Measurements from ENCODE around the gene SETSIP. TPM values are rescaled to one million over a fixed set of nuclear protein-coding genes. Genes with fewer than 3 reads are reported as not detected.

The SETSIP gene
- total and polyA plus RNA-seq, 2 donors (not counting 1 experiment from before 2014, with no cell fraction given) = 0.12 to 0.17 TPM

GRCh38 chr1:92117526-92117925 lies 42.3 kb upstream of the SETSIP start:
- Histone ChIP-seq H2AFZ (ENCODE audit: low read length) (no peak overlapping the region), H3K4me2 (ENCODE audit: extremely low read depth, insufficient read depth, low read length) (no peak overlapping the region), H3K9ac (ENCODE audit: insufficient read depth, low read length) (no peak overlapping the region), H3K4me3 (replicated peaks in 1 of 4; ENCODE audit: control extremely low read depth in 1 of 4, insufficient read depth in 1 of 4, low read depth in 3 of 4, low read length in 4 of 4) (no peak overlapping the region), H3K4me1 (ENCODE audit: control insufficient read depth, extremely low read depth, insufficient read depth, low read length) (no peaks in the 10 kb centered on the region), H4K20me1 (ENCODE audit: control insufficient read depth, extremely low read depth, insufficient read depth, low read length) (no peaks in the 10 kb centered on the region), H3K79me2 (ENCODE audit: control insufficient read depth, insufficient read depth, low read length) (no peaks in the 10 kb centered on the region), H3K27me3 (ENCODE audit: control insufficient read depth, insufficient read depth, low read length) (no peaks in the 10 kb centered on the region), H3K9me3 (ENCODE audit: control insufficient read depth, insufficient read depth, low read depth, low read length) (no peaks in the 10 kb centered on the region), H3K27ac (ENCODE audit: insufficient read depth, low read length) (no peak overlapping the region), H3K36me3 (ENCODE audit: control insufficient read depth, insufficient read depth, low read length) (no peaks in the 10 kb centered on the region)
- no peak for TF ChIP-seq CTCF (conservative IDR thresholded peaks at IDR 0.05 in 1 of 2, IDR thresholded peaks at IDR 0.05 in 1 of 2; ENCODE audit: low read depth in 1 of 2, low read length in 2 of 2)
- TF ChIP-seq EZH2 (IDR thresholded peaks at IDR 0.05; ENCODE audit: low read length, missing control alignments) = no peak
- no peak for DNase-seq (ENCODE audit: low read depth in 2 of 2)

DNA sequence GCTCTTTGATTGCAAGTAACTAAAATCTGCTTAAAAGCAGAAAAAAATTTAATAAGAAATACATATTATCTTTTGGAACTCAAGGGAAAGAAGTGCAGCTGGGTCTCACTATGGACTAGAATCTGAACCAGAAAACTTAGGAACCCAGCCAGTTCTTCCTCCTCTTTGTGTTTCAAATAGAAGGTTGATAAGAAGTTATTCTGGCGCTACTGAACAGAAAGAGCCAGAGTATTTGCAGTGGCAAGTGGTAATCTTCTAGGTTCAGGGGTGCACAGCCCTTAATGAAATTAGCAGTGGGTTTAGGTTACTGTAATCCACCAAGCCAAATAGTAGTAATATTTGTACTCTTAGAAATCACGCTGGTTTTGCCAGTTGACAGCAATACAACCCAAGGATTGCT lies 33.4 kb upstream of the SETSIP start:
- Histone ChIP-seq H4K20me1 (ENCODE audit: control insufficient read depth, extremely low read depth, insufficient read depth, low read length) (no peaks in the 10 kb centered on the region), H3K79me2 (ENCODE audit: control insufficient read depth, insufficient read depth, low read length) (no peaks in the 10 kb centered on the region), H2AFZ (ENCODE audit: low read length) (no peak overlapping the region), H3K9me3 (ENCODE audit: control insufficient read depth, insufficient read depth, low read depth, low read length) (no peaks in the 10 kb centered on the region), H3K4me2 (ENCODE audit: extremely low read depth, insufficient read depth, low read length) (no peak overlapping the region), H3K4me3 (replicated peaks in 1 of 4; ENCODE audit: control extremely low read depth in 1 of 4, insufficient read depth in 1 of 4, low read depth in 3 of 4, low read length in 4 of 4) (no peak overlapping the region), H3K27ac (ENCODE audit: insufficient read depth, low read length) (no peak overlapping the region), H3K4me1 (ENCODE audit: control insufficient read depth, extremely low read depth, insufficient read depth, low read length) (no peaks in the 10 kb centered on the region), H3K9ac (ENCODE audit: insufficient read depth, low read length) (no peak overlapping the region), H3K27me3 (ENCODE audit: control insufficient read depth, insufficient read depth, low read length) (no peaks in the 10 kb centered on the region), H3K36me3 (ENCODE audit: control insufficient read depth, insufficient read depth, low read length) (no peaks in the 10 kb centered on the region)
- TF ChIP-seq CTCF (conservative IDR thresholded peaks at IDR 0.05 in 1 of 2, IDR thresholded peaks at IDR 0.05 in 1 of 2; ENCODE audit: low read depth in 1 of 2, low read length in 2 of 2) (no peak), EZH2 (IDR thresholded peaks at IDR 0.05; ENCODE audit: low read length, missing control alignments) (no peak)
- DNase-seq (ENCODE audit: low read depth in 2 of 2) = no peak

DNA sequence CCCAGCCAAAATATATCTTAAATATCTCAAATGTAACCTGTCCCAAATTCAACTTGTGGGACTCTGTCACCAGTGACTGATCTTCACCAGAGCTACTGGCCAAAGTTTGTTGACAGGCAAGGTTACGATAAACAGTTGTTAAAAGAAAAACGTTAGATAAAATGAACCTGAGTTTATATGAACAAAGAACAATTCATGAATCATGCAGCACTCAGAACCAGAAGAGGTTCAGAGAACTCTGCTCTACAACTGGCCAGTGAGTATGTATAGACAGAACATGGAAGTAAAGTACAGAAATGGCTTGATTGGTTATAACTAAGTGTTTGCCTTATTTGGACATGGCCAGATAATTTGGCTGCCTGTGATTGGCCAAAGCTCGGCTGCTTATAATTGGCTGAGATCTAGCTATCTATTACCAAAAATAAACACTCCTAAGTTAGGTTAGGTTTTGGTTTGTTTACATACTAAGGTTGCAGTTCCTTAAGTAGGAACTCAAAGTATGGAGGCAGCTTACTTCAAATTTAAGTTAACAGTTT lies 30.4 kb upstream of the SETSIP start:
- H3K9me3 ChIP-seq (ENCODE audit: control insufficient read depth, insufficient read depth, low read depth, low read length) = no peaks in the 10 kb centered on the region
- no peak for DNase-seq (ENCODE audit: low read depth in 2 of 2)
- H3K4me3 ChIP-seq (replicated peaks in 1 of 4; ENCODE audit: control extremely low read depth in 1 of 4, insufficient read depth in 1 of 4, low read depth in 3 of 4, low read length in 4 of 4) = no peak overlapping the region
- no peaks in the 10 kb centered on the region for H4K20me1 ChIP-seq (ENCODE audit: control insufficient read depth, extremely low read depth, insufficient read depth, low read length)
- H3K79me2 ChIP-seq (ENCODE audit: control insufficient read depth, insufficient read depth, low read length) = no peaks in the 10 kb centered on the region
- no peak overlapping the region for H3K27ac ChIP-seq (ENCODE audit: insufficient read depth, low read length)
- H3K4me2 ChIP-seq (ENCODE audit: extremely low read depth, insufficient read depth, low read length) = no peak overlapping the region
- no peaks in the 10 kb centered on the region for H3K27me3 ChIP-seq (ENCODE audit: control insufficient read depth, insufficient read depth, low read length)
- TF ChIP-seq CTCF (conservative IDR thresholded peaks at IDR 0.05 in 1 of 2, IDR thresholded peaks at IDR 0.05 in 1 of 2; ENCODE audit: low read depth in 1 of 2, low read length in 2 of 2) = no peak
- TF ChIP-seq EZH2 (IDR thresholded peaks at IDR 0.05; ENCODE audit: low read length, missing control alignments) = no peak
- H3K36me3 ChIP-seq (ENCODE audit: control insufficient read depth, insufficient read depth, low read length) = no peaks in the 10 kb centered on the region
- H2AFZ ChIP-seq (ENCODE audit: low read length) = no peak overlapping the region
- no peak overlapping the region for H3K9ac ChIP-seq (ENCODE audit: insufficient read depth, low read length)
- H3K4me1 ChIP-seq (ENCODE audit: control insufficient read depth, extremely low read depth, insufficient read depth, low read length) = no peaks in the 10 kb centered on the region
